Measurements from ENCODE around the gene MLYCD.

- TF ChIP-seq EZH2 (IDR thresholded peaks at IDR 0.05; ENCODE audit: borderline replicate concordance, insufficient read depth, low read depth, low read length, poor library complexity, severe bottlenecking) (no peak), CTCF (IDR thresholded peaks at IDR 0.05) (no peak)
These were observed 69.5 kb downstream of the MLYCD start for GRCh38 chr16:83968306-83968851.

Measured in B cell (primary cell).